Left forelimb (tissue), 1 donor: Measurements from ENCODE around the gene TVP23A.

Source experiments
- DNase-seq: peaks from one replicate; pipeline ENCODE4 v3.0.0-alpha.2; 2018; ENCODE audit warnings: low spot score

The TVP23A gene

DNA sequence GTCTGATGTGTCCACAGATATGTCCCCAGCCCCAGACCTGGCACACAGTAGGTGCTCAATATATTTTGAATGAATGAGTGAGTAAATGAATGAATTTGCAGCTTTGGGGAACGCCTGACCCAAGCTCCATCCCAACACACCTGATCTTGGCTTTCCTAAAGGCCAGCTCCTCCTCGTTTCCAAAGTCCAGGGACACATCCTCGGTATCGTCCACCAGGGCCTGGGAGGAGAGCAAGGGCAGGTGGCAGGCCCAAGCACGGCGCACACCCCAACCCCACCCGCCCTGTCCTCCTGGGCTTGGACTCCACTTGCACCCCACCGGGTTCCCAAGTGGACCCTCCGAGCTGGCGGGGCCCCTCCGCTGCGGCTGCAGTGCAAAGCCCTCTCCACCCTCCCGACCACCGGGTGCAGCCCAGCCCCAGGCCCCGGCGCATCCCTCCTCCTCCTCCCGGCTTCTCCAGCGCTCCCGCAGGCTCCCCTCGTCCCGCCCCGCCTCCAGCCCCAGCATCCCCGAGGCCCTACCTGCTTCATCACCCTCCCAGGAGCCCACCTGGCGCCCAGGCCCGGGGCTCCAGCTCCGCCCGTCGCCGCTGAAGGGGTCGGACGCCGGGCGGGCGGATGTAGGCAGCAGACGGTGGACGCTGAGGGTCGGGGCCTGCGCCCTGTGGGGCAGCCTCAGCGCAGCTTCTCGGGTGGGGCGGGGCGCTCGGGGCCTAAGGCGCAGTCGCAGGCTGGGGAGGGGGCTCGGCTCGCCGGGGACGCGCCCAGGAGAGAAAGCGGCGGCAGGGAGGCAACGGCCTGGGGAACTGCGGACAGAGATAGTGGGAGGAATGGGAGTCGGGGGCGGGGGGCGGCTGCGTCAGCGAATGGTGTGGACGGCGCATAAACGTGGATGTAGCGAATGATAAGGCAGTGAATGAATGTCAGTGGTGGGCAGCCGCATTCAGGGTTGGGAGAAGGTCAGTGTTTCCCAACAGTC is at the start of gene TVP23A:
Gene TVP23A, minus strand, starts transcription at position 832 of the 979 bp plus-strand sequence. Its CDS starts 301 bp downstream, at position 531.
- peak; percentile 72 for DNase-seq

- DNase-seq, result no peak
These were observed 49.6 kb upstream of the TVP23A start for GRCh38 chr16:10868104-10868595.

DNA sequence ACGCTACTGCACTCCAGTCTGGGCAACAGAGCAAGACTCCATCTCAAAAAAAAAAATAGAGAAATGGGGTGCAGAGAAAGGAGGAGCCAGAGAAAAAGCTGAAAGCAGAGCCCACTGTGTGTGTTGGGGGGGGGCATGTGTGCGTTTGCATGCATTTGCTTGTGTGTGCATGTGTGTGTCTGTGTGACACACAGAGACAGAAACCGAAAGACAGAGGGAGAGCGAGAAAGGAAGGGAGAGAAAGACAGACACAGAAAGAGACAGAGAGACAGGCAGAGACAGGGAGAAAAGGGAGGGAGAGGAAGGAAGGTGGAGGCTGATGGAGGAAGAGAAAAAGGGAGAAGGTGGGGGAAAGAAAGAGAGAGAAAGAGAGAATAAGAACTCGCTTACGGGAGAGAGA is 48.6 kb upstream of the TVP23A start:
- no peak for DNase-seq

DNA sequence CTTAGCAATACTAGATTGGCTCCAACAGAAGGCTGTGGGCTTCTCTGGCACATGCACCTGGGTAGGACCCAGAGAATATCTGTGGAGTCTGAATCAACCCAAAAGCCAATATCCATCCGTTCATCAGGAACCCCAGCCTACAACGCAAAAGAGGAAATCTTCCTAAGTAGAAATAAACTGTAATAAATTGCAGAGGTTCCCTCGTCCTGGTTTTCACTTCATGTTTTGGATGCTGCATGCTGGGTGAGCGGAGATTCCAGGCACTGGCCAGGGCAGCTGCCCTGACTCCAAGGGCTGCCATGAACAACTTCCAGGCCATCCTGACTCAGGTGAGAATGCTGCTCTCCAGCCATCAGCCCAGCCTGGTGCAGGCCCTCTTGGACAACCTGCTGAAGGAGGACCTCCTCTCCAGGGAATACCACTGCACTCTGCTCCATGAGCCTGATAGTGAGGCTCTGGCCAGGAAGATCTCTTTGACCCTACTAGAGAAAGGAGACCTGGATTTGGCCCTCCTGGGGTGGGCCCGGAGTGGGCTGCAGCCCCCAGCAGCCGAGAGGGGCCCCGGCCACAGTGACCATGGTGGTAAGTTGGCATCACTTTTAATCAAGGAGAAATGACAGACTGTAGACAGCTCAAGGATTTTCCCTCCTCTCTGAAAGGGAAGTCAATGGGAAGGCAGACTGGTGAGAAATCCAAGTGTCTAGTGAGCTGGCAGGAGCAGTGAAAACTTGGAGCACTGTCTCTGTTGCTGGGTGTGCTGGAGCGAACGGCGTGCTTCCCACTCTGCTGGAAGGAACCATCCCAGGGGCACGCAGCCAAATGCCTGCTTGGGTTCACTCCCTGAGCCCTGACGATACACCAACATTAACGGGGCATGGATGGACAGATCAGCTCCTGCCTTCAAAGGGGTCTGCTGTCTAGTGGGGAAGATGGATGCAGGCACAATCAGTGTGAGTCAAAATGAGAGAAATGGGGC is 47.7 kb upstream of the TVP23A start:
- DNase-seq, result no peak

- peak; percentile 23 for DNase-seq
These were observed 43.8 kb upstream of the TVP23A start for GRCh38 chr16:10862438-10862837.

- no peak for DNase-seq
These were observed 41.1 kb upstream of the TVP23A start for GRCh38 chr16:10859658-10860057.

DNA sequence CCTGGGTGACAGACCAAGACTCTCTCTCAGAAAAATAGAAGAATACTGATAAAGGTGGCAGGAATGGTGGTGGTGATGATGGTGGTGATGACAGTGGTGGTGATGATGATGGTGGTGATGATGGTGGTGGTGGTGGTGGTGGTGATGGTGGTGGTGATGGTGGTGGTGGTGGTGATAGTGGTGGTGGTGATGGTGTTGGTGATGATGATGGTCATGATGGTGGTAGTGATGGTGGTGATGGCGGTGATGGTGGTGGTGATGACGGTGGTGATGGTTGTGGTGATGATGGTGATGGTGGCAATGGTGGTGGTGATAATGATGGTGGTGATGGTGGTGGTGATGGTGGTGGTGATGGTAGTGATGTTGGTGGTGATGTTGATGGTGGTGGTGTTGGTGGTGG is 40.4 kb upstream of the TVP23A start:
- no peak for DNase-seq

DNA sequence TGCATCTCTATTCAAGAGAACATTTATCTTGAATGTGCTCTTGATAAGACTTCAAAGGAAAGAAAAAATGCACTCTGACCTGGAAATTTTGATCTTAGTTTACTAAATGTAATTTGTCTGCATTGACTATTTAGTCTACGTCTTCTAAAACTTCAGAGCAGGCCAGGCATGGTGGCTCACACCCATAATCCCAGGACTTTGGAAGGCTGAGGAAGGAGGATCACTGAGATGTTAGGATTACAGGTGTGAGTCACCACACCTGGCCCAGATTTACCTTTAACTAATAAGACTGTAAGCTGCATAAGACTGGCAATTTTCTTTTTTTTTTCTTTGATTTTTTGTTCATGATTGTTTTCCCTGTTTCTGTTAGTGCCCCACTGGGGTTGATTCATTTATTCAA is 39.6 kb upstream of the TVP23A start:
- peak; percentile 25 for DNase-seq

DNA sequence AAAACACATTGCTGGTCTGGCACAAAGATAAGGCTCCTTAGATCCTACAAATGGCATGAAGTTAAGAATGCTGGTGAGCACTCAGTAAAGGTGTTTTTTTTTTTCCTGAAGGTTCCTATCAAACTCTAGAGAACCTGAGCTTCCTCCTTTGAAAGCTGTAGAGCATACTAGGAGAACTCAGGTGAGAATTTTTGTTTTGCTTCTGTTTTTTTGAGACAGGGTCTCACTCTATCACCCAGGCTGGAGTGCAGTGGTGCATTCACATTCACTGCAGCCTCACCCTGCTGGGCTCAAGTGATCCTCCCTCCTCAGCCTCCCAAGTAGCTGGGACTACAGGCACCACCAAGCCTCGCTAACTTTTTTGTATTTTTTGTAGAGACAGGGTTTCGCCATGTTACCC is 37.4 kb upstream of the TVP23A start:
- no peak for DNase-seq

- peak; percentile 18 for DNase-seq
These were observed 34.4 kb upstream of the TVP23A start for GRCh38 chr16:10852948-10853347.

DNA sequence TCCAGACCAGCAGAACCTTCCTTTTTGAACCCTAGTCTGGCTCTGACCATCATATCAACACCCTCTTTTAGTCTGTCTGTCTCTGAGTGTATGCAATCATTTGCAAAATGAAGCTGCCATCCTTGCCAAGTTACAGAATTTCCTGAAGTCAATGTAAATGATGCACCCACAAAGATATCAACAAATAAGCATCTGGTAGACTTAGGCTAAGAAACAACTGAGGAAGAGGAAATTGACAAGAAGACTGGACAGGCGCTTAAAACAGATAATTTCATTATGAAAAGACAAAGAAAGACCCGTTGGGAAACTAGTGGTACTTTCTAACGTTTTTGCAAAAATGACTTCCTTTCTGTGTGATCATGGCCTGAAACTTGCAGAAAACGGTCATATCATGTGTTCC is 33.7 kb upstream of the TVP23A start:
- no peak for DNase-seq

DNA sequence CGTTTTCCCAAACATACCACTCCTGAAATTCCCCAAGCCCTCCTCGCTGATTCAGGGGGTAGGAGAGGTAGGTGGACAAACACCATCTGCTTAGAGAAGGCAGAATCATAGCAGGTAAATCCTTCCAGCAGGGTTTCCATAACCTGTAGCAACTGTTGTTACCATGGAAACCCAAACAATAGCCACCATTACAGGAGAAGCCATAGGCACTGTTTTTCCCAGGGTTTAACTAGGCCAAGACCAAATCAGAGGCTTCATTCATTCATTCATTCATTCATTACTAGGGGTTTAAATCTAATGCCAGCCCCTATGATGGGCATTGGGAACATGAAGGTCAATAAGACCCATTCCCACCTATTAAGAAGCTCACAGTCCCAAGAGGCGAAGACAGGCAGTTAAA is 32.9 kb upstream of the TVP23A start:
- no peak for DNase-seq

DNA sequence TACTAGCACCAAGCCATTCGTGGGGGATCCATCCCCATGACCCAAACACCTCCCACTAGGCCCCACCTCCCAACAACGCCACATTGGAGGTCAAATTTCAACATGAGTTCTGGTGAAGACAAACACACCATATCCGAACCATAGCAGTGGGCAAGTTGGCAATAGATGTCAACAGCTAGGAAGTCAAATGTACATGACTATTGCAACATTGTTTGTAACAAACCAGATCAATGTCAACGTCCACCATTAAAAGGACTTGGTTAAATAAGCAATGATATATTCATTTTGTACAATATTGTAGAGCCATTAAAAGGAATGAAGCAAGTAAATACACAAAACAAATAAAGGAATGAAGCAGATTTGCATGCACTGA is 31.9 kb upstream of the TVP23A start:
- DNase-seq, result peak; percentile 37

DNA sequence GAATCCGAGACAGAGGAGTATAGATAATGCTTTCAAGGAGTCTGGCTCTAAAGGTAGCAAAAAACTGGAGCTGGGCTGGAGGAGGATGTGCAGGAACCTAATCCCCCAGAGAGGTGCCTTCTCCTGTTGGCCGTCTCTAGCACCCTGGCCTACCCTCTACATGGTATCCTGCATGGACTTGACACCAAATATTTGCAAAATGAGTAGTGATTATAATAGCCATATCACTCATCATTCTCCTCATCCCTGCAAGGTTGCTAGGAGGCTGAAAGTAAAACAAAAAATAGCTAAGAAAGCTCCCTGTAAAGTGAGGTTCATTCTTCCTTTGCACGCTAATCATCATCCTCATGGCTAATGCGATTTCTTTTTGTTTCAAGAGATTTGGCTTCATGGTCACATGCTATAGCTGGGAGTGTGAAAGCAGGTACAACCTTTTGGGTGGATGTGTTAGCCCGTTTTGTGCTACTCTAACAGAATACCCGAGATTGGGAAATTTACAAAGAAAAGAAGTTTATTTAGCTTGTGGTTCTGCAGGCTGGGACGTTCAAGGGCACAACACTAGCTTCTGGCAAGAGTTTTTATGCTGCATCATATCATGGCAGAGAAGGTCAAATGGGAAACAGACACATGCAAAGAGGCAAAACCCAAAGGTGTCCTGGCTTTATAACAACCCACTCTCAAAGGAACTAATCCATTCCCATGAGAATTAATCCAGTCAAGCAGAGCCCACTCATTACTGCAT is 31.3 kb upstream of the TVP23A start:
- DNase-seq, result peak; percentile 14

DNA sequence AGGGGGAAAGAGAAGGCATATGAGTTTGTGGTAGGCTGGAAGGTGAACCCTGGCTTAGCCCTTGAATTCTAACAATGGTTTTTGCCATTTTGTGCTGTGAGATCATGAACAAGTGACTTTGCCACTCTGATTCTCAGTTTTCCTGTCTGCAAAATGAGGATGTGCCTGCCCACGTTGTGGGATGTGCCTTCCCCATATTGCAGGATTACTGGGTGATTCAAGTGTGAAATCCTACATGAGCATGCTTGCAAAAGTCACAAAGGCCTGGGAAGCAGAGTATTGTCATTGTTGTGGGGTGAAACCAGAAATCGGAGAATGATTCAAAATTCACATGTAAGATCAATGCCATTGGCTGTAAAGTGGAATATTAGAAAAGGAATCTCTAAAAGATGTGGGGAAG is 28.6 kb upstream of the TVP23A start:
- no peak for DNase-seq

DNA sequence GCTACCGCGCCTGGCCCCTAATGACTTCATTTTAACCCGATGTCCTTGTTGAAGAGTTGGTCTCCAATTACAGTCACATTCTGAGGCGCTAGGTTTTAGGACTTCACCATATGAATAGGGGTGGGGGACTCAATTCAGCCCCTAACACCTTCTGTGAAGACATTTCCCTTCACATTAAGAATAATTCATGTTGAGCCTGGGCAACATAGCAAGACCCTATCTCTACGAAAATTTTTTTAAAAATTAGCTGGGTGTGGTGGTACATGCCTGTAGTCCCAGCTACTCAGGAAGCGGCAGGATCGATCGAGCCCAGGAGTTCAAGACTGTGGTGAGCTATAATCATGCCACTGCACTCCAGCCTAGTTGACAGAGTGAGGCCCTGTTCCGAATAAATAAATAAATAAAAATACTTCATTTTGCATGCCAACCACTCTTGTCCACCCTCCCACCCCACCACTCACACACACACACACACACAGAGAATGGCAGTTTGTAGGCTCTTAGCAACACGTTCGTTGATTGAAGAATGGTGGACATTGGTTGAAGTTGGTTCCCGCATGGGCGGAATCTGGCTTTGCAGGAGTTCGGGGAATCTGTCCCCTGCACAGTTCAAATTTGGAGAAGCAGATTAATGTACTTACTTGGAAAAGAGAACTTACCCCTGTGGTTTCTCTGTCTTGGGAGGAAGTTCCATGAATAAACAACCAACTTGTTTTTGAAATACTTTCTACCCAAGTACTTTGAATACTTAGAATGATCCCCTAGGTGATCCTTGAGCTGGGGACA is 27.8 kb upstream of the TVP23A start:
- peak; percentile 22 for DNase-seq

- peak; percentile 33 for DNase-seq
These were observed 22.1 kb upstream of the TVP23A start for GRCh38 chr16:10840703-10841102.

DNA sequence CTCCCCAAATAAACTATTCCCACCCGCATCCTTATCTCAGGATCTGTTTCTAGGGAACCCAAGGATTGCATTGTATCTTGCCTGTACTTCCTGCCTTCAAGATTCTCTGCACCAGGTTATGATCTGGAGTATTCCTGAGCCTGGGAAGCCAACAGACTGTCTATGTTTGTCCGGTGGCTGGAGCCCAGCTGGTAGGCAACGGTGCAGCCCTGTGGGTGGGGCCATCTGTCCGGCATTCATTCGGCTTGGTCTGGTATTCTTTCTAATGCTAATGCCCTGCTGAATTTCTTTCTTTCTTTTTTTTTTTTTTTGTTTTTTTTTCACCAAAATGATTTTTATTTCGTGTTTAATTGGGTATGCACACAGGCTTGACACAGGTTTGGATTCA is 20.7 kb upstream of the TVP23A start:
- DNase-seq, result peak; percentile 15

GRCh38 chr16:10838621-10839278 is 20.2 kb upstream of the TVP23A start:
- peak; percentile 53 for DNase-seq

GRCh38 chr16:10836174-10836853 is 17.7 kb upstream of the TVP23A start:
- DNase-seq, result no peak
